Ovary (tissue), 9 donors: Measurements from ENCODE around the gene MTCH2. TPM values are rescaled to one million over a fixed set of nuclear protein-coding genes. Genes with fewer than 3 reads are reported as not detected.

ENCODE experiments used
- DNase-seq, 5 donors: peaks; one replicate each; pipeline ENCODE4 v3.0.0-alpha.2; 2019 to 2020
- H3K27ac ChIP-seq, 2 donors: fragments of 200-600 bp; one replicate each; pipeline versions ENCODE4 v1.5.1 to v1.8.0; 2019 to 2022
- H3K27me3 ChIP-seq: fragments of 200-600 bp; one replicate; pipeline ENCODE4 v1.8.0; 2022
- H3K36me3 ChIP-seq: fragments of 200-600 bp; sonication (generic); one replicate; pipeline ENCODE4 v1.5.1; 2019
- H3K4me1 ChIP-seq: one replicate; pipeline ENCODE4 v1.8.1; 2013; ENCODE audit warnings: mild to moderate bottlenecking, moderate library complexity; ENCODE audit not compliant: insufficient read depth
- H3K4me3 ChIP-seq: fragments of 200-600 bp; sonication (generic); one replicate; pipeline ENCODE4 v1.5.1; 2017
- H3K9me3 ChIP-seq, 2 donors: fragments of 200-600 bp in 1 of 2; sonication (generic) in 1 of 2; one replicate each; pipeline versions ENCODE4 v1.5.1 to v1.8.1; 2013 to 2019; ENCODE audit warnings: mild to moderate bottlenecking in 1 of 2, moderate library complexity in 1 of 2
- CTCF ChIP-seq, 3 donors: fragments of 450-650 bp in 2 of 3; fragments of 200-600 bp in 1 of 3; IDR thresholded peaks; one replicate each; pipeline versions ENCODE4 v1.5.1 to v1.8.0; 2016 to 2022; ENCODE audit warnings: antibody characterized with exemption in 3 of 3, mild to moderate bottlenecking in 1 of 3
- EP300 ChIP-seq: sonication (generic); formaldehyde crosslinking; IDR thresholded peaks from one replicate; pipeline ENCODE4 v1.6.1; 2017; ENCODE audit warnings: antibody characterized with exemption
- POLR2A ChIP-seq: fragments of 450-650 bp; IDR thresholded peaks from one replicate; pipeline ENCODE4 v1.6.1; 2017; ENCODE audit warnings: antibody characterized with exemption, mild to moderate bottlenecking, moderate library complexity
- WGBS, 3 donors: extraction: QIAGEN DNeasy Blood & Tissue Kit in 1 of 3; methylation state at CpG; one replicate each; pipeline versions ENCODE4 v1.1.5 to v1.1.7; 2013 to 2017; 5-methylcytosine and 5-hydroxymethylcytosine counted together
- intact Hi-C, 4 donors: fragments of 100-400 bp; cut with DNase I; formaldehyde crosslinking; loops; one replicate each; pipeline versions ENCODE4 v1.11.0 to v1.15.1; 2022 to 2023
- polyA plus RNA-seq, 2 donors: library from polyadenylated mRNA; stranded (reverse); fragments of 200-250 nt in 1 of 2; fragments of 350-450 nt in 1 of 2; fragmentation: Illumina TruSeq in 1 of 2; extraction: RNeasy Lipid Tissue Mini Kit (QIAGEN cat#74804) in 1 of 2; gene quantifications; one replicate each; pipeline ENCODE4 v1.2.3, GENCODE V29; 2013 to 2014
- small RNA-seq: library from RNA; depleted of rRNA; stranded (forward); fragments of <200 nt; gene quantifications from one replicate; pipeline ENCODE3, GENCODE V24; 2016
- total RNA-seq, 7 donors: library from RNA; depleted of rRNA in 2 of 7; stranded (reverse); fragments of >200 nt in 2 of 7; fragmentation: NEBNext Ultra II Directional in 3 of 7; extraction: Animal tissue kit (Norgen Biotek cat#: 25700) in 3 of 7; gene quantifications; one replicate each; pipeline versions ENCODE4 v1.1.0 to v1.2.4, GENCODE V29; 2016 to 2023
- donor health status: DM: no; HTN: no; CAD: no; lungs with moderate emphysema.
- donor health status: DM: no; HTN: no; CAD: no.
- donor health status: Bipolar disorder and iron deficiency.
- donor health status: DM: yes; HTN: yes; CAD: no.
- donor health status: DM: no; HTN: no; CAD: no.
- donor health status: DM: yes; HTN: yes; CAD: no.

MTCH2 gene
- total and polyA plus RNA-seq, 9 donors = 13.0 to 51.2 (median 38.8) TPM

- WGBS, 3 donors = 71 to 73% (median 73%) methylated on average over 4 of the region's 4 CpGs
- TF ChIP-seq CTCF (IDR thresholded peaks at IDR 0.05) (no peak), POLR2A (no peak), EP300 (no peak)
- Histone ChIP-seq H3K27ac (no peak overlapping the region), H3K9me3 (no peaks in the 10 kb centered on the region), H3K4me1 (no peaks in the 10 kb centered on the region), H3K4me3 (no peak overlapping the region), H3K36me3 (no peaks in the 10 kb centered on the region), H3K27me3 (no peaks in the 10 kb centered on the region)
- no peak for DNase-seq
- intact Hi-C loops = no loop called here
Measured at GRCh38 chr11:47571357-47571729, 71.0 kb downstream of the MTCH2 start.

- Histone ChIP-seq H3K9me3 (no peaks in the 10 kb centered on the region), H3K36me3 (no peaks in the 10 kb centered on the region), H3K27me3 (no peaks in the 10 kb centered on the region), H3K4me3 (no peak overlapping the region), H3K27ac (no peak overlapping the region), H3K4me1 (peaks cover 4% of the 10 kb centered on the region)
- no peak for TF ChIP-seq CTCF (IDR thresholded peaks at IDR 0.05)
- no peak for TF ChIP-seq EP300
- TF ChIP-seq POLR2A = no peak
- intact Hi-C loops = no loop called here
- 78 to 84% (median 79%) methylated on average over 3 of the region's 3 CpGs for WGBS, 3 donors
- no peak for DNase-seq
Measured at GRCh38 chr11:47570651-47571356, 71.6 kb downstream of the MTCH2 start.

GRCh38 chr11:47569646-47570045, 72.7 kb downstream of the MTCH2 start:
- intact Hi-C loops = no loop called here

More at GRCh38 chr11:47569646-47570045, 72.7 kb downstream of the MTCH2 start:
- Histone ChIP-seq H3K9me3 (no peaks in the 10 kb centered on the region), H3K4me3 (no peak overlapping the region), H3K36me3 (no peaks in the 10 kb centered on the region), H3K27ac (no peak overlapping the region), H3K4me1 (peaks cover 8% of the 10 kb centered on the region), H3K27me3 (no peaks in the 10 kb centered on the region)
- TF ChIP-seq EP300 = no peak
- no peak for TF ChIP-seq POLR2A
- peak in 1 of 5 donors; percentile 19 for DNase-seq
- WGBS, 3 donors = 92 to 97% (median 95%) methylated on average over 7 of the region's 7 CpGs

Small RNAs within 50 kb of the gene (small RNA-seq; reads per million reads assigned to genes)
- gene RNU5E-10P = not detected

Other genes starting within 250 kb of the MTCH2 start
- gene SLC39A13, start 234.0 kb downstream of the MTCH2 start, total RNA-seq = 10 to 100 TPM; 38.7 to 60.2 (median 51.7) TPM
- gene SLC39A13, start 234.0 kb downstream of the MTCH2 start, polyA plus RNA-seq = 10 to 100 TPM in 1 of 2 donors, 1 to 10 TPM in 1; 2.8 to 54.8 TPM
- 10 to 100 TPM; 60.7 to 89.6 (median 79.4) TPM for gene PSMC3, start 216.1 kb downstream of the MTCH2 start, total RNA-seq
- gene PSMC3, start 216.1 kb downstream of the MTCH2 start, polyA plus RNA-seq = 100 to 1,000 TPM; 104 to 267 TPM
- under 1 TPM in 3 of 7 donors, not detected in 4; 0.23 to 0.43 (median 0.32) TPM for gene RAPSN, start 193.4 kb downstream of the MTCH2 start, total RNA-seq
- gene RAPSN, start 193.4 kb downstream of the MTCH2 start, polyA plus RNA-seq = under 1 TPM in 1 of 2 donors, not detected in 1; 0.08 TPM
- 100 to 1,000 TPM in 1 of 7 donors, 10 to 100 TPM in 6; 64.0 to 109 (median 74.9) TPM for gene CELF1, start 89.4 kb downstream of the MTCH2 start, total RNA-seq
- 10 to 100 TPM; 25.0 to 48.3 TPM for gene CELF1, start 89.4 kb downstream of the MTCH2 start, polyA plus RNA-seq
- gene PTPMT1, start 77.0 kb downstream of the MTCH2 start, total RNA-seq = 100 to 1,000 TPM in 1 of 7 donors, 10 to 100 TPM in 6; 33.8 to 103 (median 36.7) TPM
- gene PTPMT1, start 77.0 kb downstream of the MTCH2 start, polyA plus RNA-seq = 10 to 100 TPM; 51.0 to 60.7 TPM
- gene KBTBD4, start 63.6 kb downstream of the MTCH2 start, total RNA-seq = 10 to 100 TPM; 14.4 to 21.6 (median 17.9) TPM
- gene KBTBD4, start 63.6 kb downstream of the MTCH2 start, polyA plus RNA-seq = 10 to 100 TPM; 19.3 to 23.5 TPM
- gene NDUFS3, start 63.5 kb downstream of the MTCH2 start, total RNA-seq = 10 to 100 TPM; 40.8 to 73.2 (median 60.2) TPM
- 10 to 100 TPM; 61.4 to 76.9 TPM for gene NDUFS3, start 63.5 kb downstream of the MTCH2 start, polyA plus RNA-seq
- not detected for gene FAM180B, start 55.9 kb downstream of the MTCH2 start, total RNA-seq
- under 1 TPM in 1 of 2 donors, not detected in 1; 0.62 TPM for gene FAM180B, start 55.9 kb downstream of the MTCH2 start, polyA plus RNA-seq
- gene C1QTNF4, start 48.1 kb downstream of the MTCH2 start, total RNA-seq = 10 to 100 TPM in 6 of 7 donors, 1 to 10 TPM in 1; 9.1 to 29.6 (median 14.8) TPM
- gene C1QTNF4, start 48.1 kb downstream of the MTCH2 start, polyA plus RNA-seq = 10 to 100 TPM in 1 of 2 donors, not detected in 1; 22.2 TPM
- 10 to 100 TPM in 1 of 7 donors, 1 to 10 TPM in 5, under 1 TPM in 1; 0.83 to 13.1 (median 2.8) TPM for gene AGBL2, start 72.8 kb upstream of the MTCH2 start, total RNA-seq
- 1 to 10 TPM; 2.0 to 4.5 TPM for gene AGBL2, start 72.8 kb upstream of the MTCH2 start, polyA plus RNA-seq
- gene FNBP4, start 124.8 kb upstream of the MTCH2 start, total RNA-seq = 100 to 1,000 TPM in 5 of 7 donors, 10 to 100 TPM in 2; 81.8 to 167 (median 131) TPM
- 10 to 100 TPM; 59.4 to 72.8 TPM for gene FNBP4, start 124.8 kb upstream of the MTCH2 start, polyA plus RNA-seq
- 10 to 100 TPM; 29.1 to 48.5 (median 32.7) TPM for gene NUP160, start 205.8 kb upstream of the MTCH2 start, total RNA-seq
- 10 to 100 TPM; 21.3 to 27.3 TPM for gene NUP160, start 205.8 kb upstream of the MTCH2 start, polyA plus RNA-seq